GM21717 (cell line): ENCODE measurements around the gene SRSF7.
"Not testable (repeated sequence)": the region's sequence is repeated elsewhere in the genome, so short reads cannot be mapped to it uniquely, and the experiment has no call there.

Experiments
- ATAC-seq: cut with Tn5 transposase; IDR thresholded peaks from one replicate; pipeline ENCODE4 v1.9.1; 2021; ENCODE audit warnings: mild to moderate bottlenecking, moderate library complexity; ENCODE audit not compliant: unreplicated experiment

The SRSF7 gene

GRCh38 chr2:38733300-38733971, 17.7 kb downstream of the SRSF7 start:
- ATAC-seq = no peak

- no peak for ATAC-seq
Observed at GRCh38 chr2:38731684-38732221, 19.4 kb downstream of the SRSF7 start.

- no peak for ATAC-seq
Observed at GRCh38 chr2:38731090-38731489, 20.1 kb downstream of the SRSF7 start.

GRCh38 chr2:38728694-38729093, 22.5 kb downstream of the SRSF7 start:
- ATAC-seq = no peak

GRCh38 chr2:38727661-38728060, 23.5 kb downstream of the SRSF7 start:
- ATAC-seq = no peak

GRCh38 chr2:38723173-38723572, 28.0 kb downstream of the SRSF7 start:
- ATAC-seq = peak; percentile 53

- peak; percentile 60 for ATAC-seq
Observed at GRCh38 chr2:38722271-38723061, 28.7 kb downstream of the SRSF7 start.

- no peak for ATAC-seq
Observed at GRCh38 chr2:38720613-38721241, 30.4 kb downstream of the SRSF7 start.

- ATAC-seq = no peak
Observed at GRCh38 chr2:38719706-38720105, 31.5 kb downstream of the SRSF7 start.

GRCh38 chr2:38718601-38719000, 32.6 kb downstream of the SRSF7 start:
- ATAC-seq = no peak

- ATAC-seq = no peak
Observed at GRCh38 chr2:38716185-38716584, 35.0 kb downstream of the SRSF7 start.

- not testable (repeated sequence) for ATAC-seq
Observed at GRCh38 chr2:38714941-38715340, 36.2 kb downstream of the SRSF7 start.

- no peak for ATAC-seq
Observed at GRCh38 chr2:38713338-38713737, 37.8 kb downstream of the SRSF7 start.

- no peak for ATAC-seq
Observed at GRCh38 chr2:38712871-38713270, 38.3 kb downstream of the SRSF7 start.

- no peak for ATAC-seq
Observed at GRCh38 chr2:38712413-38712812, 38.7 kb downstream of the SRSF7 start.

- ATAC-seq = no peak
Observed at GRCh38 chr2:38711558-38711957, 39.6 kb downstream of the SRSF7 start.

GRCh38 chr2:38709567-38710194, 41.5 kb downstream of the SRSF7 start:
- peak; percentile 64 for ATAC-seq

GRCh38 chr2:38708900-38709566, 42.1 kb downstream of the SRSF7 start:
- no peak for ATAC-seq

GRCh38 chr2:38708491-38708890, 42.7 kb downstream of the SRSF7 start:
- ATAC-seq = not testable (repeated sequence)

- no peak for ATAC-seq
Observed at GRCh38 chr2:38706846-38707345, 44.3 kb downstream of the SRSF7 start.
